GM21447 (cell line): ENCODE measurements around the gene CDH8.
"Not testable (repeated sequence)": the region's sequence is repeated elsewhere in the genome, so short reads cannot be mapped to it uniquely, and the experiment has no call there.

ENCODE experiments used
- ATAC-seq: cut with Tn5 transposase; IDR thresholded peaks from one replicate; pipeline ENCODE4 v1.9.1; 2021; ENCODE audit not compliant: unreplicated experiment

CDH8 gene

DNA sequence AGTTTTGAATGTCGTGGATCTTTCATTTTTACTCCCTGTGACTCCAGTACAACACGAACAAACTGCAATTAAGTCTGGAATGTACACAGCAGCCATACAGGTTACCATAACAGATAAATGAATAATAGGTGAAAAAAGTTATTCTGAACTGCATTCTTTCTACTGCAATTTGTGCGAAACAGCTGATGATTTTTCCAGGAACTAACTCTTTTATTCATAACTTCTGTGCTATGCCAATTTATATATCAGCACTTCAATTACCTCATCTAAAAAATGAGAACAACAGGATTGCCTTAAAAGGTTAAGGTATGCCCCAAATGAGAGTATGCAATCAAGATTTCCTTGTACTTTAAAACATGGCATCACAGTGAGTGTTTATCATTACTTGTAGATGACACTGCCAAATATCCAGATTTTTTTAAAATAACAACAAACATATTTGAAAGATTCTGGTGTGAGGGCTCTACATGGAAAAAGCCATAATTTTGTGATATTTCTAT is 238.9 kb downstream of the CDH8 start:
- ATAC-seq = no peak

DNA sequence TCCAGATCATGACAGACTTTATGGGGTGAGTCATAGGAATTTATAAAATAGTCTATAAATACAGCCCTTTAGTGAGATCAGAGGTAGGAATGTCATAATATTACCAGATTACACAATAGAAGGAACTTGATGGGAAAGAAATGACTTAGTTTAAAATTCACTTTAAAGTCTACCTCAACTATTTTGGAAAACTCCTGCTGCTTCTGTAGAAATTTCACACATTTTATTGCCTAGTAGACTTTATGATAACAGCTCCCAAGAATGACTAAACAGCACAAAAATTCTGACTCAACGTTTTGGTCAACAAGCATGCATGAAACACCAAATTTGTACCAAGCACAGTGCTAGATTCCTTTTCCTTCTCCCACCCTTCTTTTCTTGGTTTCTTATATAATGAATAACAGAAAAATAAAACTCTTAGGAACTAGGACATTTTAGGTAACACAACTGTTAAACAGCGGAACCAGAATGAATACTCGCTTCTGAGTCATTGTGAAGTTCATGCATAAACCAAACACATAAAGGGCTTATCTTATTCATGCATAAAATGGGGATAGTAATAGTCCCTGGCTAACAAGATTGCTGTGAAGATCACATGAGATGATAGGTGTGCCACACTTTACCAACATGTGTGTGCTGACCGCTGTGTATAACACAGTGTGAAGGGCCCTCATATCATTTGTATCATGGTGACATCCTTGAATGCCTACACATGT is 243.9 kb downstream of the CDH8 start:
- ATAC-seq = no peak

DNA sequence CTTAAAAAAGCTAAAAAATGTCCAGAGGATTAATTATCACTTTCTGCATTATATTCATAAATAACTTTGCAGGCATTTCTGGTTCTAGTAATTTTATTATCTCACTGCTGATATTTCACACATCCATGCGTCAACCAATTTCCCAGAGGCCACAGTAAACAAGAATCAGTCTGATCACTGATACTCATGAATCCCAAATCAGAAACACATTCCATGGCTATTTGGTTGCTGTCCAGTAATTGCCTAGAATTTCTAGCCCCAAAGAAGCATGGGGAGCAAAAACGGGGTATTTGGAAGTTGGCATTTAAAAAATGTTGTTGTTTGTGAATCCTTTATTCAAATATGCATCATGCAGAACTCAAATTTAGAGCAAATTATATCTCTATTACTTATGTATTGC is 244.8 kb downstream of the CDH8 start:
- no peak for ATAC-seq

DNA sequence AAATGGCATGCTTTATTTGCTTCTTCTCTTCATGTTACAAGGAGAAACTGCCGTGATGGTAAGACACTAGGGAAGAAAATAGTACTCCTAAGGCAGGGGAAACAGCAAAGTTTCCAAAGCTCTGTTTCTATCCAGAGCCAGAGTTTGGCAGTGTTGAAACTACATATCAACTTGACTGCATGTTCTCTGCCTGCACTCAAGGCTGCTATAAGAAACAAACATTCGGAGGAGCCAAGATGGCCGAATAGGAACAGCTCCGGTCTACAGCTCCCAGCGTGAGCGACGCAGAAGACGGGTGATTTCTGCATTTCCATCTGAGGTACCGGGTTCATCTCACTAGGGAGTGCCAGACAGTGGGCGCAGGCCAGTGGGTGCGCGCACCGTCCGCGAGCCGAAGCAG is 254.4 kb downstream of the CDH8 start:
- ATAC-seq = not testable (repeated sequence)

DNA sequence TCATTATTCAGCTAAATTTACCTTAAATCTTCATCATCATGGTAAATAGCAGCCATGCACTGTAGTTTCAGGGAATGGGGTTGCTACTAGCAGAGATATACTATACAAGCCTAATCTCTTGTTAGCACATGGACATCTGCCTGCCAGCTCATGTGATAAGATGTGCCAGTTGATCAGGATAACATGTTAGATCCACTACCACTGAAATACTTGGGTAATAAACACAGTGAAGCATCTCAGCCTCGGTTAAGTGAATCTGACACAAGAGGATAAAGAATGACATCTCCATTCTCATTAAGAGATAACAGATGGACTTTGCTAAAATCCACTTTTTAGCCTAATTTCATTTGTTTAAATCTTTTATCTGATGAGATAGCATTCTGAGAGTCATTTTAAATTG is 256.1 kb downstream of the CDH8 start:
- no peak for ATAC-seq

DNA sequence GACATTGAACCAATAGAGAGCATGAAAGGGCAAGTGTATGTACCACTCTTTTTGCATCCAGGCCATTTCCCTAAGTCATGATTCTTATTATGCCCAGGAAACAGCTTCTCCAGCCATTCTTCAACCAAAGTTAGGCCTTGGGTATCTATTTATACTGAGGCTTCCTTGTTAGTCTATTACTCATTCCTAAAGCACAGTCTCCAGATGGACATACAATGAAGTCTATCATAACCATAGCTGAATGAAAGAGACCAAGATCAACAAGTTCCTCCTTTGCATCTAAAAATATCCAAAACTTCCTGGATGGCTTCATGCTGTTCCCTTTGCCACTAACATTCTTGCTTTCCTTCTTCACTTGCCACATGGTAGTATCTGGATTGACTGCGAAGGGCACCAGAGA is 265.9 kb downstream of the CDH8 start:
- ATAC-seq = no peak

DNA sequence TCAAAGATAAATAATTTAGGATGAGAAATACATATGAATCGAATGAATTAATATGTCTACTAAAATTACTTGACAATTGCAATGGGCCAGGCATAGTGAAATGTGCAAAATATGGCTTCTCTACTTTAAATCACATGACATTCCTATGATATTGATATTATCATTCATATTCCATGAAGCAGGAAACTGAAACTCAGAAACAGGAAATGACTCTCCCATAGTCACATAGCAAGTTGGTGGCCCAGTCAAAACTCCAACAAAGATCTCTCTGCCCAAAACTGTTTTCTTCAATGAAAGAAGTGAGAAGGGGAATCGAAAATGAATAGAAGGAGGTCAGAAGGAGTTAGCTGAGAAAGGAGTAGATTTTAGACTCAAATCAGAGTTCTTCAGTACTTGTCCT is 272.2 kb downstream of the CDH8 start:
- no peak for ATAC-seq

DNA sequence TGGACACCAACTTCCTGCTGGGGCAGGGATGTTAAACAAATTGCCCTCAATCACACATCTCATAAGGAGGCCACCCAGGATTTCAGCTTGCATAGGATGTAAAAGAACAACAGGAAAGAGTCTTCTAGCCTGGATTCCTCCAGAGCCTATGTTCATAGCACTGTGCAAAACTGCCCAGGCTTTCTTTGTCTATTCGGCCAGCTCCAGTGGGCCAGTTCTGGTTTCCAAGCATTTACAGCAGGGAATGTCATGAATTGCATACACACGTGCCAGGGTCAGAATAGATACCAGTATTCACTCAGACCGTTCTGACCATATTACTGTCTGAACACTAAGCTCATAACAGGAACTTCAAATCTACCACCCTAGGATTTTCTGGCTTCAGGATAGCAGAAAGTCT is 273.2 kb downstream of the CDH8 start:
- ATAC-seq = no peak

DNA sequence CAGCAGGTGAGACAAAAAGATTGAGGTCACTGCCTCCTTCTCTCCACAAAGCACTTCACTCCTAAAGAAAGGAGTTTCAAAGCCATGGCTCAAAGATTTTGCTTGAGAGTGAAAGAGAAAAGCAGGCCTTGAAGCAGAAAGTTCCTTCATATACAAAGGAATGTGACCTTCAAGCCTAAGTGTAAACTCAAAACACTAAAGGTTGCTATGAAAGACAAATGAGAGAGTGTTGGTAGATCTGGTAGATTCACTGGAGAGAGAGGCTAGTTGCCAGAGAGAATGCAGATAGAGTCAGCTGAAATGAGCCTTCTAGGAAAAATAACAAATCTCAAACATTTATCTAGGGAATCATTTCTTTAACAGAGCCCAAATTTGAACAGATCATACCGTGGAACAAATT is 305.2 kb downstream of the CDH8 start:
- ATAC-seq = no peak

DNA sequence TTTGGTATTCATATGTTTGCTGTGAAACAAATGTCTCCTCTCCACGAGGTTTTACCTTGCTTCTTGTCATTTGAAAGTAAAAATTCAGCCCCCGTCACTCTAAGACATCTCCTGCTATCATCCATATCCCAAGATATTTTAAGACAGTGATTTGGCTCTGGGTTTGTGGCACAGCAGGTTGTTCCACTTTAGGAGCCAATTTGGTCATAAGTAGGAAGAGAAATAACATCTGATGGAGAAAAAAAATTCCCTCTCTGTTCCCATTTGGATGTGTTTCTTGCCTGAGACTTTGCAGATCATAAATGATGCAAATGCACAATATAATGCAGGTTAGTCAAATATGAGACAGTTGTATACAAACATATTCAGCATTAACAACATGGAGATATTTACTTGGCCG is 309.5 kb downstream of the CDH8 start:
- ATAC-seq = no peak

DNA sequence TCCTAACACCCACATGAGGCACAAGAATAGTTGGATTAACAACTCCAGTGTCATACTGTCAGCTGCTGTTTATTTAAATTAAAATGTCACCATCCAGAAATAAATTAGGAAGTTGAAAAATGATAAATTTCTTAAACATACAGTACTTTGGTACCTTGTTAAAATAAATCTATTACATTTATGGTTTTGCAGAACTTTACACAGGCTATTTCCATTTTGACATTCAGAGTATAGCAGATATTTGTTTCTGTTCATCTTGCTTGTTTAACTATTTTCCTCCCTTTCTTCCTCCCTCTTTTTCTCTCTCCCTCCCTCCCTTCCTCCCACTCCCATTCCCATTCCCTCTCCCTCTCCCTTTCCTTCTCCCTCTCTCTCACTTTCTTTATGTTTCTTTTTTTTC is 310.1 kb downstream of the CDH8 start:
- no peak for ATAC-seq

DNA sequence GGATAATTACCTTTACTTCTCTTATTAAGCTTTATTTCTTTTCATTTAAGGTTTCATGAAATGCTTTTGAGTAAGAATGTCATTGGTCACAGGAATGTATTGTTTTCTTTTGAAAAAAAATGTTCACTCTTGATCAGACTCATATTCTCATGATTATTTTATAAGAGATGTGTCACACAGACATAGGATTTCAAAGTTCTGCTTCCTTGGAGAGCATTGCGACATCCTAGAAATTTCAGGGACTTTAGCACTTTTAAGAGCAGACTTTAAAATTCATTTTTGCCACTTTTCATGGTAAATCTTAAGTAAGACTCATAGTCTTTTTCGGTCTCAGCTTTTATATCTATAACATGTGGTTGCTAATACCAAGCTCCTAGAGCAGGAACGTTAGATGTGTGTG is 314.7 kb downstream of the CDH8 start:
- no peak for ATAC-seq

DNA sequence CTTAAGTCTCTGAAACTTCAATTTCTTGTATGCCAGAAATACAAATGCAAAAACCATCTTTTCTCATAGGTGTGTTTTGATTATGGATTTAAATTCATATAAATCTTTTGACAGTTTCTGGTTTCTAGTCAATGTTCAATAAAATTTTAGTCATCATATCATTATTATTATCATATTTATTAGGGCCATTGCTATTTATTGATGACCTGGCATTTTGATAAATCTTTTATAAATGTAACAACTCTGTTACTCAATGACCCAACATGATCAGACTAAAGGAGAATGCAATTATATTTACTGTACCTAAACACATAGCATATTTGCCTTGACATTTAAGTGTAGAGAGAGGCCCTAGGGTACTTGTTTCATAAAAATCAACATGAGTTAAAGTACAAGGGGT is 320.8 kb downstream of the CDH8 start:
- ATAC-seq = no peak

DNA sequence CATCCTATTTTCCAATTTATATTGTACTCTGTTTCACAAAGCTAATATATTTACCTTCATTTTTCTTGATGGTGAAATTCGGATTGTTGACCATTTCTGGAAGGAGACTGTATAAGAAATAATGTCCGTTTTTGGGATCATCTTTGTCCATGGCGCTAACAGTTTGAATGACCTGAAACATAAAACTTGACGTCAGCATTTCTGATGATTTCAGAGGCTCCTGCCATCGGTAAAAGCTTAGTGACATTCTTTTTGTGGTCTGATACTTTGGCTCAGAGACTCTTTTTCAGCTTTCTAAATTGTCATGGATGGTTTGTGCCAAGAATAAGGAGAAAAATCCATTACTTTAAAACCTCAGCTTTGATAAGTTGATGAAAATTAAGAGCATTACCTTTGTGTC is 322.5 kb downstream of the CDH8 start:
- ATAC-seq = no peak

DNA sequence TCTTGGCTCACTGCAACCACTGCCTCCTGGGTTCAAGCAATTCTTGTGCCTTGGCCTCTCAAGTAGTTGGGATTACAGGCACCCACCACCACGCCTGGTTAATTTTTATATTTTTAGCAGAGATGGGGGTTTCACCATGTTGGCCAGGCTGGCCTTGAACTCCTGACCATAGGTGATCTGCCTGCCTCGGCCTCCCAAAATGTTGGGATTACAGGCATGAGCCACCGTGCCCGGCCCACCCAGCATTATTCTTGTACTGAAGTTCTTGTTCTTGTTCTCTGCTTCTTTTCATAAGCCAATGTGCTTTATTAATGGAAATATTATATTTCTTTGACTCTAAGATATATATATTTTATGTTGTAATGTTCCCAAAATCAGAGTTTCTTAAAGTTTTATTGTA is 336.6 kb downstream of the CDH8 start:
- not testable (repeated sequence) for ATAC-seq

DNA sequence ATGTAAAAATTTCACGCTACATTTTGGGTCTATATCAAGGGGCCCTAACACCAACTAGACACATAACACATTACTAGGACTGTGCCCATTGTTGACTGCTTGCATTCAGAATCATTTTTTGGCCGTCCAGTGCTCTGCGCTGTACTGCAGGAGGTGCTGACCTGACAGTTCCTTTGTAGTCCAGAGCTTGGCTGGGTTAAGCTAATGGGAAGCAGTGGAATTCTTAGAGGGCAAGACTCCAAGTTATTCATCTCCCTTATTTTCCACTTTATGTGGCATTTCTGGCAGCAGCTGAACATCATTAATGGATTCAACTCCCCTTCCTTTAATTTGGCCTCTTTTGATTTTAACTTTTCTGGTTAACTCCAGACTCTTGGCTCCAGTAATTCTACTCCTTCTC is 351.7 kb downstream of the CDH8 start:
- ATAC-seq = no peak

DNA sequence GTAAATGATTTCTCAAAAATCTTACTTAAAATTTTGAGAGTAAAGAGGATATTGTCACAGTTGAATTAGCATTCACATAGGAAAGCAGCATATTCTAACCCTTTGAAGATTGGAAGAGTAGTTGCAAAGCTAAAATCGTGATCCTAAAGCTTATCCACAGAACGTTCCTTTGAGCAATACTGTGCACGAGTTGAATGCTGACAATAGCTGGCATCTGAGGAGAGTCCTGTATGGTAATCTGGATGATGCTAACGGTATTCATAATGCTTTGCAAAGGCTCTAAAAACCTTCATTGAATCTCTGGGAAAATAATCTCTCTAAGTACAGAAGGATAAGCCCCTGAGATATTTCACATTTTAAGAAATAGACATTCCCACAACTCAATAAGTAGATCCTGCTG is 354.6 kb downstream of the CDH8 start:
- no peak for ATAC-seq

DNA sequence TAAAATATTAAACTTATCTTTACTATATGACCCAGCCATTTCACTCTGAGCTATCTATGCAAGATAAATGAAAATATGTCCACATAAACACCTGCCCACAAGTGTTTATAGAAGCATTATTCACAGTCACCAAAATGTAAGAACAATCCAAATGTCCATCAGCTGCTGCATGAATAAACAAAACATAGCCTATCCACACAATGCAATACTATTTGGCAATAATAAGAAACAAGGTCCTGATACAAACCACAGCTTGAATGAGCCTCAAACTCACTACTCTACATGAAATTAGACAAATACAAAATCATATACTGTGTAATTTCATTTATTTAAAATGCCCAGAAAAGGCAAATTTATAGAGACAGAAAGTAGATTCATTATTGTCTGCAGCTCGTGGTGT is 355.1 kb downstream of the CDH8 start:
- ATAC-seq = no peak

DNA sequence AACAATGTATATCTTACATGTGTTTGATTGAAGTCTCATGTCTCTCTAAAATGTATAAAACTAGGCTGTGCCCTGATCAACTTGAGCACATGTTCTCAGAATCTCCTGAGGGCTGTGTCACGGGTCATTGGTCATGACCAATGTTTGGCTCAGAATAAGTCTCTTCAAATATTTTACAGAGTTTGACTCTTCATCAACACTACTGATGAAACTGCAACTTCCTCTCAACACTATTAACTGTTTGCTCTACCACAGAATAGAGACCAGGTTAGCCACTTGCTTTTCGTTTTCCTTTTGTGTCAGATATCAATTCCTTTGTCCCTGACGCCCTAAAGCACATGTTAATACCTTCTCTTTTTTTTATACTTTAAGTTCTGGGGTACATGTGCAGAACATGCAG is 358.1 kb downstream of the CDH8 start:
- no peak for ATAC-seq

DNA sequence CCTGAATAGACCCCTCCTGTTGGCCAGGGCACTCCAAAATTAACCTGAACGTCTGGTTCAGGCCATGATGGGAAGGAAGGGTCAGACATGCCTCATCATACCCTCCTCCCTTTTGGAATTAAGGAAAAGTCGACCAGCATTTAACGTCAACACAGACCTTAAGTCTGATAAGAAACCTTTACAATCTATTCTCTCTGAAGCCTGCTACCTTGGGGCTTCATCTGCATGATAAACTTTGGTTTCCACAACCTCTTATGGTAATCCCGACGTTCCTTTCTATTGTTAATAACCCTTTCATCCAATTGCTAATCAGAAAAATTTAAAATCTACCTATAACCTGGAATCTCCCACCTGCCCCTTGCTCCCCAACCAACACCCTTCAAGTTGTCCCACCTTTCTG is 358.5 kb downstream of the CDH8 start:
- ATAC-seq = no peak

DNA sequence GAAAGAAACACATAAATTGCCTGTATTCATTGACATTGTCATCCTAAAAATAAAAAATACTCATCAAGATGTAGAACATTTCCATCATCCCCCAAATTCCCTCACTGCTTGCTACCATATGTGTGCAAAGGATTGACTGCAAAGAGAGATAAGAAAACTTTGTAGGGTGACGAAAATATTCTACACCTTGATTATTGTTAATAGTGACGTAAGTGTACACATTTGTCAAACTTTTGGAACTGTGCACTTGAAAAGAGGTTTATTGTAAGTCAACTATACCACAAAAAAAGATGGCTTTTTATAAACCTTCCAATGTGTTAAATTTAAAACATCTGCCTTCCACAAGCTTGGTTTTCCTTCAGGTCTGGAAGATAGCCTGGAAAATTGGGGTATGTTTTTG is 359.5 kb downstream of the CDH8 start:
- no peak for ATAC-seq

DNA sequence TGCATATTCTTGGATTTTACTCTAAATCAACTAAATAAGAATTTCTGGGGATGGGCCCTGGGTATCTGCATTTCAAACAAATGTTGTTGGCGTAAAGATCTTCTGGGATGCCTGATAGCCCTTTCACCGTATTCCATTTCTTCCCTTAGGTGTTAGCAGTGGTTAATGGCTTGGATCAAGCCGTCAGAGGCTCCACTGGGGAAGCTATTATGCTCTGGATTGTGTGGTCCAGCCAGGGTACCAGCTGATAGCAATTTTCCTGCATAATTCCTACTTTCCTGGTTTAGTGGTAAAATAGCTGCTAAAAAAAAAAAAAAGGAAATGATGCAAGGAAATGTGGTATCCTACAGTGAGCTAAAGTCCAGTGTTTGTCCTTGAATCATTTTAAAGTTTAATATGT is 365.1 kb downstream of the CDH8 start:
- ATAC-seq = no peak

DNA sequence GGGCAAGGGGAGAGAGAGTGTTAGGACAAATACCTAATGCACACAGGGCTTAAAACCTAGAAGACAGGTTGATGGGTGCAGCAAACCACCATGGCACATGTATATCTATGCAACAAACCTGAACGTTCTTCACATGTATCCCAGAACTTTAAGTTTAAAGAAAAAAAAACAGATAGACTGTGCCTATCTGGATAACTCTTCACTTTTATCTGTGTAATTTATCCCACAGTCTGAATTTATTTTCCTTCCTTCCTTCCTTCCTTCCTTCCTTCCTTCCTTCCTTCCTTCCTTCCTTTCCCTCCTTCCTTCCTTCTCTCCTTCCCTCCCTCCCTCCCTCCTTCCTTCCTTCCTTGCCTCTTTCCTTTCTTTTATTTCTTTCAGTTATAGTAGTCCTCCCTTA is 370.7 kb downstream of the CDH8 start:
- no peak for ATAC-seq
